Activated T-cell treated with anti-CD3 and anti-CD28 coated beads, Interleukin-2, amount 50 U/mL, for 1 hour (primary cell): Measurements from ENCODE around the gene ALDH1L2.
A peak's percentile ranks its signal among the peaks of the same experiment; 100 is the strongest.
"Not testable (repeated sequence)": the region's sequence is repeated elsewhere in the genome, so short reads cannot be mapped to it uniquely, and the experiment has no call there.

ENCODE experiments used
- DNase-seq: peaks from one replicate; pipeline ENCODE4 v3.0.0-alpha.2; 2020

Gene ALDH1L2

DNA sequence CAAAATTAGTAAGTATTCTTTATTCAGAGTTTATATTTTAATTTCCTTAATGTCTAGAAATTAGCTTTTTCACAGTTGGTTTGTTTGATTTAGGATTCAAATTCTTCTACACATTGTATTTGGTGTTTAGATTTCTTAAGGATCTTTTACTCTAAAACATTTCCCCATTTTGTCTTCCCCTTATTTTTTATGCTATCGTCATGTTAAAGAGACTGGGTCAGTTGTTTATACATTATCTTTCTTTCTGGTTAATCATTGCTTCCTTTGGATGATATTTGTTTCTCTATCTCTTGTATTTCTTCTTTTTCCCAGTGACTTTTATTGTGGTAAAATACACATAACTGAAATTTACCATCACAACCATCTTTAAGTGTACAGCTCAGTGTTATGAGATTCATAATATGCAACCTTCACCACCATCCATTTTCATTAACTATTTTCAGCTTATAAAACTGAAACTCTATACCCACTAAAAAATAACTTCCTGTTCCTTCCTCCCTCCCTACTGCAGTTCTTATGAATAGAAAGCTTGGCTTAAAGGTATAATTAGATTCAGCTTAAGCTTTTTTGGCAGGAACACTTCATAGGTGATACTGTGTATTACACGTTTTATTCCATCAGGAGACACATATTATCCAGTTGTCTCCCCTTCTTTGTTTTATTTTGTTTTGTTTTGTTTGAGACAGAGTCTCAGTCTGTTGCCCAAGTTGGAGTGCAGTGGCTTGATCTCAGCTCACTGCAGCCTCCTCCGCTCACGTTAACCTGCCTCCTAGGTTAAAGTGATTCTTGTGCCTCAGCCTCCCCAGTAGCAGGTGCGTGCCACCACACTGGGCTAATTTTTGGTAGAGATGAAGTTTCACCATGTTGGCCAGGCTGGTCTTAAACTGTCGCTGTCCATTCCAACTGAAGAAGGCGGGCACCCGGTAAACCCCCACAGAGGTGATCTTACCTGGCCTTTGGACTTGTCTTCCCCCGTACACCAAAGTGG, 53.1 kb downstream of the ALDH1L2 start:
- no peak for DNase-seq

DNA sequence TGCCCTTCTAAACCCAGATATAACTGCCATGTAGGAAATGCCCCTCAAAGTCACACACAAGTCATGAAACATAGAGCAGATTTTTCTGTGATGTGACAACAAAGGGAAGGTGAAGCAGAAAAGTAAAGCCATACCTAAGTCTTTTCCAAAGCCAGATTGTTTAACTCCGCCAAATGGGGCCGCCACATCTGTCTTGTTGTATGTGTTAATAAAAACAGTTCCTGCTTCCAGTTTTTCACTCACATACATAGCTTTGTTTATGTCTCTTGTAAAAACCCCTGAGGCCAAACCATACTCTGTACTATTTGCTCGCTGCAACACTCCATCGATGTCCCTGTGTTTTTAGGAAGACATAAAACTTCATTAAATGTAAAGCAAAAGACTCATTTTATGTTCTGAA, 57.8 kb downstream of the ALDH1L2 start:
- no peak for DNase-seq

DNA sequence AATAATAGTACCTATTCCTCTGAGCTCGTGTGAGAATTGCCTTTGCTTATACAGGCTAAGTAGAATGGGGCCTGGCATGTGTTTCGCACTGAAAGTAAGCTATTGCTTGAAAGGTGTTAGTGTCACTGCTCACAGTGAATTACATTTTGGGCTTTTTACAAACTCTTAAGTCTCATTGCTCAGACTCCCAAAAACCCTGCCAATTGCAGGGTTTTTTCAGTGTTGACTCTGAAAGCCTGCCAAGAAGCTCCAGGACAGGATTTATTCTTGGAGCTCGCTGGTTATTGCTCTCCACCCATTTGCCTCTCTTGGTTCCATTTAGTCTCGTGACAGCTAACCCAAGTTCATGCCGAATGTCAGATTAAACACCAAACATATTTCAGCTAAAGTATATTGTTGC, 58.4 kb downstream of the ALDH1L2 start:
- DNase-seq = no peak

DNA sequence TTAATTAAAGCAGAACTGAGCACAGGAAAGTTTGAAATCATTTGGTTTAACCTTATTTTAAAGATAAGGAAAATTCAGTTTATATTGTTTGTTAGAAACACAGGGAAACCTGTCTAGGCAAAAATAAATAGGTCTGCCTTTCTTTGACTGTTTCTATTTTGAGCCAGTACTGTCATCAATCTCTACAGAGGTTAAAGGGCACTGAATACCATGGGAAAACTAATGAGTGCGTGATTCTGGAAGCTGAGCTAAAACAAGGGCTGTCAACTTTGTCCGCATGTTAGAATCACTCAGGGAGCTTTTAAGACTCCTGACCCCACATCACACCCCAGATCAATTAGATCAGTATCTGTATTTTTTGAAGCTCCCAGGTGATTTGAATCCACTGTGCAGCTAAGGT, 59.3 kb downstream of the ALDH1L2 start:
- no peak for DNase-seq

DNA sequence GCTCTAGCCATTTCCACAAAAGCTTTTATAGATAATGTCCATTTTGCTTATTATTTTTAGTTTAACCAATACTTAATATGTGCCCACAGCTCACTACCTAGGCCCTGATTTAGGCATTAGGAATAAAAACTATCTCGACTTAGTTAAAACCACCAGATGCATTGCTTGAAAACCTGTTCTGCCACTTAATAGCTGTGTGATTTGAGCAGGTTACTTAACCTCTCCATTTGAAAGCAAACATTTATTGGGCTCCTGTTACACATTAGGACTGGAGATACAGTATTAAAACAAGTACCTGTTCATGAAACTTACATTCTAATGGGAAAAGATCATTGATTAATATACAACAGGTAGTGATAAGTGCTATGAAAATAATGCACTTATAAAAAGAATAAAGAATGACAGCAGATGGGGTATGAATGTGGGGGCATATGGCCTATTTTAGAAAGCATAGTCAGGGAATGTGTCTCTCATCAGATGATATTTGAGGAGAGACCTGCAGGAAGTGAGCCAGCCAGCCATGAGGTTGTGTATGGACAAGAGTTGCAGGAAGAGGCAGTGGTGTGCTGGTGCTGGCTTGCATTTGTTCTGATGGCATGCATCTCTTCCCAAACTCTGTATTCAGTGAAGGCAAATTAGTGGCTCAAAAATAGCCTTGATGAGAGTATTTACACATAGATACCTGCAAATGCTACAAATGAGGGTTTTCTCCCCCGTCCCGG, 63.9 kb downstream of the ALDH1L2 start:
- DNase-seq = no peak

DNA sequence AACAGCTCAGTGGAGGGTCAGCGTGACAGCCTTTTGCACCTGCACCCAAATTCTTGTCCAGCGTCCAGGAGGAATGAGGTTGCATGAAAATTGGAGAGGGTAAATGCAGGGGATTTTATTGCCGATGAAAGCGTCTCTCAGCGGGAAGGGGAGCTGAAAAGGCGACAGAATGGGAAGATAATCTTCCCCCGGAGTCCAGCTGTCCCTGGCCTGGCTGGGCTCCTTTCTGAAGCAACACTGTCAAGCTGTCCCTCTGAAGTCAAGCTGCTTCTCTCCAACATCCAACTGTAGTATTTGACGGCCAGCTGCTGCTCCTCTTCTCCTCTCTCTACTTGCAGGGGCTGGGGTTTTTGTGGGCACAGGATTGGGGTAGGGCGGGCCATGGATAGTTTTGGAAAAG, 65.5 kb downstream of the ALDH1L2 start:
- no peak for DNase-seq

DNA sequence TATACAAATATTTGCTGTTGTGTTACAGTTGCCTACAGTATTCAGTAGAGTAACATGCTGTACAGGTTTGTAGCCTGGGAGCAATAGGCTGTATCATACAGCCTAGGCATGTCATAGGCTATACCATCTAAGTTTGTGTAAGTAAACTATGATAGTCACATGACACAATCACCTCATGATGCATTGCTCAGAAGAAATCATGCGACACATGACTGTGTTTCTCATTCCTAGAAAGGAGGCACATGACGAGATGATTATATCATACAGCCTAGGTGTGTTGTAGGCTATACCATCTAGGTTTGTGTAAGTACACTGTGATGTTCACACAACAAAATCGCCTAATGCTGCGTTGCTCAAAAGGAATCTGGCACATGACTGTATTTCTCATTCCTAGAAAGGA, 66.2 kb downstream of the ALDH1L2 start:
- DNase-seq = no peak

DNA sequence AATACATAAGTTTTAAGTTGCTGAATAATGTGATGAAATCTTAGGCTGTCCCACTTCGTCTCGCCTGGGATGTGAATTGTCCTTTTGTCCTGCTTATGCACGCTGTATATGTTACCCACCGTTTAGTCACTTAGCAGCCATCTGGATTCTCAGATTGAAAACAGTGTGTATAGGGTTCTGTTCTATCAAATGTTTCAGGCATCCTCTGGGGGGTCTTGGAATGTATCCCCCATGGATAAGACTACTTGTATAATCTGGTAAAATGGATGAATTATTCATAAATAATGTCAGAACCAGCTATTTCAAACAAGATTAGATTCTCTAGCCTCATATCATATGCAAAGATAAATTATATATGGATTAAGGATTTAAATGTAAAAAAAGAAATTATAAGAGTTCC, 68.7 kb downstream of the ALDH1L2 start:
- DNase-seq = no peak

DNA sequence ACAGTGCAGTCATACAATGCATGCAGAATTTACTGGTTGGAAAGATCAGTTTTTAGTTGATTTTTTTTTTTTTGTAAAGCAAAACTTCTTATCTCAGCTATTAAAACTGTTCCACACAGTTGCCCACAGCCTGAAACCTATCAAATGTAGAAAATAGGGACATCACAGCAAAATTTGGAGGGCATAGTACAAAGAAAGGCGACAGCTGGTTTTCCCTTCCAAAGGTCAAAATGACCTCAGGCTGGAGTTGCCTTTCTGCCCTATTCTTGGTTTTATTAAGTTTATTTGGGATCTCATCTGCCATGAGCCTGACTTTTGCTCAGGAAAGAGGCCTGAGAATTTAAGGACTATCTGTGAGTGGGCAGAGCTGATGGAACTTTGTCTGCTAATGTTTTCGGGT, 69.7 kb downstream of the ALDH1L2 start:
- no peak for DNase-seq

DNA sequence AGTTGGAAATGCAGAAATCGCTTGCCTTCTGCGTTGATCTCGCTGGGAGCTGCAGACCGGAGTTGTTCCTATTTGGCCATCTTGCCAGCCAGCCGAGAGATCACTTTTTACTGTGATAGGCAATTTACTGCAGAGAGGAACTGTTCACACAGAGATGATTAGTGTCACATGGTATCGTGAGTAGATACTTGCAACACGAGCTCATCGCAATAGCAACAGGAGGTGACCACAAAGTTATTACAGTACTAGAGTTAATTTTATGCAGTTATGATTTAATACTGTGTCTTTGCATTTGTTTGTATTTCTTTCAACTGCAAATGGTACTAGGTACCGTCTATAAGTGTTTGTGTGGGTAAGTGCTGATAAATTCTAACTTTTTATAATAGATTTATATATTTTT, 70.4 kb downstream of the ALDH1L2 start:
- no peak for DNase-seq

DNA sequence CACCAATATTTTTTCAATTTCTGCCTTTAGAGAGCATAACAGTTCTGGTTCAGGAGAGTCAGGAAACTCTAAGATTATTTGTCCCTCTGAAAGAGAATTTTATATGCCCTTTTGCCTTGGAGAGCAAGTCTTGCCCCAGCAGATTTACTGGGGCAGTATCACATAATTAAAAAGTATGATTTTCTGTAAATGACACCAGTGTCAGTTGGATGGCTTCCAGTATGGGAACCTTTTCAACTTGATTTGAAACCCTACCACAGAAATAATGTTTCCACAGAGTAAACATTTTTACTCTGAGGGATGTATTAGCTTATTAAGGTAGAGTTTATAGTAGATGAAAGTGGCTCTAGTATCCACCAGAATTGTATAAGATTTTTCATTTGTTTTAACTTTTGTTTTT, 82.8 kb downstream of the ALDH1L2 start:
- DNase-seq = no peak

DNA sequence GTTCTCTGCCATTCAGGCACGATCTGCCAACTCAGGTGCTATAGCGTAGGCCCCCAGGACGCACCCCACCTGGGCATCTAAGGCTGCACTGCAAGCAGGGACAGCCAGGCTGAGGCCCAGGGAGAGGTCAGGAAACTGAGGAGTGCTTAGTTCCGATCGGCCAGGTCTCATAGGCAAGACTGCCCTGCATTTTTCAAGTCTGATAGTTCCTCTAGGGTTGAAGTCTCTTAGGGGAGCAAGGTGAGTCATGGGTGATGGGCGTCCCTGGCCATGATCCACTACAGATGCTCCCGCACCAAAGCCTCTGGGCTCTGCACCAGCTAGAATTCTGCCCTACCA, 84.9 kb downstream of the ALDH1L2 start:
- DNase-seq = no peak

DNA sequence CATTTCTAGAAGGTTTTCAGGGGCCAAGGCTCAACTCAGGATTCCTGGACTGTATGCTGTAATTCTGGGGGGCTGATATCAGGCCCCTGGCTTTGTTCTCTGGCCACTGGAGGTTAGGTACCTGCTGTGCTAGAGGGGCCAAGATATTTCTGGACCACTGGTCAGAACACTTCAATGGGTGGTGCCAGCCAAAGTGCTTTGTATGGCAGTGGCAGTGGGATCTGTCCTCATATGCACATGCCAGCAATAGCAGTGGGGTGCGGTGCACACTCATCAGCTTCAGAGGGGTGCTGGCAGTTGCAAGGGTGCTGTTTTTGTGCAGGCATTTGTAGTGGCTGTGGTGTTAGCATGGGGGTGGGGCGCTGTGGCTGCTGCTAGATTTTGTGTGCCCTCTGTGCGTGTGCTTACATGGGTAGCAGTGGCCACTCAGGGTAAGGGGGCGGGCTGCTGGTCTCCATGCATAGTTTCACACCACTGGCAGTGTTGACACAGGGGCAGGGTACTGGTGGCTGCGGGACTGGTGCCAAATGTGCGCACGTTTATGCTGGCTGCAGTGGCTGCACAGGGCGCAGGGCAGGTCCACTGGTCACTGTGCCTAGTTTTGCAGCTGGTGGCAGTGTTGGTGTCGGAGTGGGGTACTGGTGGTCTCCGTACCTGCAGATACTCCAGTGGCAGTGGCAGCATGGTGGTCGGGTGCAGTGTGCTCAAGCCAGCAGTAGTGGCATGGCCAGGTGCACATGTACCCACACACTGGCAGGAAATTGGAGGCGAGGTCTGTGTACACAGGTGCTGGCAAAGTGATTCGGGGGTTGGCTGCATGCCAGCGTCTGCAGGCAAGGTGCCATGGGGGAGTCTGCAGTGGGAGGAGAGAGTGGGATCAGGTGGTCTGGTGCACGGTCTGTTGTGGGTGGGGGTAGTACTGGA, 85.6 kb downstream of the ALDH1L2 start:
- no peak for DNase-seq

DNA sequence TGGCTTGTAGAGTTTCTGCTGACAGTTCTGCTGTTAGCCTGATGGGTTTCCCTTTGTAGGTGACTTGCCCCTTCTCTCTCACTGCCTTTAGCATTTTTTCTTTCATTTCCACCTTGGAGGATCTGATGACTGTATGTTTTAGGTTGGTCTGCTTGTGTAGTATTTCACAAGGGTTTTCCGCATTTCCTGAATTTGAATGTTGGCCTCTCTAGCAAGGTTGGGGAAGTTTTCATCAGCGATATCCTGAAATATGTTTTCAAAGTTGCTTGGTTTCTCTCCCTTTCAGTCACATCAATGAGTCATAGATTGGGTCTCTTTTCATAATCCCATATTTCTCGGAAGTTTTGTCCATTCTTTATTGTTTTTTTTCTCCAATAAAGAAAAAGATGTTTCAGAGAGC, 86.7 kb downstream of the ALDH1L2 start:
- no peak for DNase-seq

DNA sequence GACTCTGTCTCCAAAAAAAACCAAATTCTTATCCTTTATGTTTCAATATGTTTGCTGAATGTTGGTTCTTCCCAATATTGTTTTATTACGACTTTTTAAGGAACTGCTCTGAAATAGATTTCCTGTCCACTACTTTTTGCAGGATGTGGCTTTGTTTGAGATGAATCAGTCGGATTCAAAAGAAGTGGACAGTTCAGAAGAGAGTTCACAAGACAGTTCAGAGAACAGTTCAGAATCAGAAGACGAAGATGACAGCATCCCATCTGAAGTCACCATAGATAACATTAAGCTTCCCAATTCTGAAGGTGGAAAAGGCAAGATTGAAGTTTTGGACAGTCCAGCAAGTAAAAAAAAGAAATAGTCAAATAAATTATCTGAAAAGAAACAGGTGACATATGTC, 89.9 kb downstream of the ALDH1L2 start:
- DNase-seq = no peak

DNA sequence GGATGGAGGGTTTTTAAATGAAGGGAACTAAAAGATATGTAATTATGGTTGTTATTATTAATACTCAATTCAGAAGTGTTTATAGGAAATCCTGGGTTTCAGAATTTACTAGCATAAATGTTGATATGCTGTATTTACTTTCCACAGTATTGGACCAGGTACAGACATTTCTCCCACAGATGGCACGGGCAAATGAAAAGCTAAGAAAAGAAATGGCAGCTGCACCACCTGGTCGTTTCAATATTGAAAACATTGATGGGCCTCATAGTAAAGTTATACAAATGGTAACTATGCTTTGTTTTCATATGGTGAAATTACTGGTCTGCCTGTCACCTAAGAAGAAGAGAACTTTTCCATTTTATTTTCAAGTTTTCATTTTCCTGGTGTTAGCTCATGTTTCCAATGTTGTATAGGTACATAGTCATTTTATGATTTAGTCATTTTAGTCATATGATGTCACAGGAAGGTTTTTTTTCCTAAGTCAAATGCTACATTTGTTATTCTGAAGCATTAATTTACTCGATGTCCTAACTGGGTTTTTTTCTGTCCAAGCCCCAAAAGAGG, 92.6 kb downstream of the ALDH1L2 start:
- DNase-seq = no peak

DNA sequence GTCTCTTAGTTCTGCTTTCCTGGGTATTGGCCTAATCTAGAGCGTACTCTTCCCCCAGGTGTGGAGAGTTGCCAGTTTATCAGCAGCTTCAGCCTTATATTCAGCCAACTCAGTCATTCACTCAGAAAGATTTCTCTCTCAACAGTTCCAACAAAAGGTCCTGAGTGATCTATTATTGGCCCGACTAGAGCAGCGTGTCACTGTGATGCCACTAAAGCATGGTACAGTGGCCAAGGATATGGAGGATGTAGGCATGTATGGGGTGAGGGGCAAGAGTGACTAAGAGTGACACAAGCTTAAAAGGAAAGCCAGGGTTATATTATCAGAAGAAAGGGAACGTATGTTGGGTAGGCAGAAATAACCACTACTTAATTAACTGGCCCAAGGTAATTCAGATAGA, 93.3 kb downstream of the ALDH1L2 start:
- DNase-seq = no peak

DNA sequence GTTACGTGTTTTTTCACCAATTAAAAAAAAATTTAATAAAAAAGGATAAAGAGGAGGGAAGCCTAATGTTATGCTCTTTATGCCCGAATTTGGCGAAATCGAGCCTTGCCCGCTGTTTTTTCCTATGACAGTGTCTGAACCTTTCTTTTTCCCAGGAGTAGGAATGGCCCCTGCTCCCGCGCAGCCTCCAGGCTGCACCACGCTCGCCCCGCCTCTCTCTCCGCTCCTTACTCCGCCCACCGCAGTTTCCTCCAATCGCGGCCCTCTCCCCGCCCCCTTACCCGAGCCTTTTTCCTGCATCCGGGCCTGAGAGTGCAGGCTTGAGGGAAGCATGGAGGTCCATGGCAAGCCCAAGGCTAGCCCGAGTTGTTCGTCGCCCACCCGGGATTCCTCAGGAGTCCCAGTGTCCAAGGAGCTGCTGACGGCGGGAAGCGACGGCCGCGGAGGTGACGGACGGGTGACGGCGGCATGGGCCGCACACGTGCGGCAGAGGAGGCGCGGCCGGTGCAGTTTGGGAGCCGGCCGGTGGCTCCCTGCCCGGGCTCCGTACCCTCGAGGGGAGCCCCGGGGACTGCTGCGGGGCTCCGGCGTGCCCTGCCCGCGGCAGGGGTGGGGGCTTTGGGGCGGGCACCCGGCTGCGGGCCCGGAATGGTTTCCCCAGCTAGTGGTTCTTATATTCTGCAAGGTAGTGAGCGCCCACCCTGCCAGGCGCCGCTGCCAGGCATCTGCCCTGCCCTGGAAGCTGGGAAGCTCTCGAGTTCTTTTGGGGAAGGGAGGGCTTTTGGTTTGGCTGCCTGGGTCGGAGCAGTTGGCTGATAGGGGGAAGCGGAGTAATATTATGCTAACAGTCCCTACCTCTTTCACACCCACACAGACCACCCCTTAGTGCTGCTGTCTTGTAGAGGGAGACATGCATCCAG, 98.0 kb downstream of the ALDH1L2 start, which contains the start of gene NOPCHAP1:
TSS of gene NOPCHAP1 (plus strand) at position 295 of the 920 bp plus-strand sequence. CDS start at position 332, 37 bp downstream.
- DNase-seq = peak; percentile 86

DNA sequence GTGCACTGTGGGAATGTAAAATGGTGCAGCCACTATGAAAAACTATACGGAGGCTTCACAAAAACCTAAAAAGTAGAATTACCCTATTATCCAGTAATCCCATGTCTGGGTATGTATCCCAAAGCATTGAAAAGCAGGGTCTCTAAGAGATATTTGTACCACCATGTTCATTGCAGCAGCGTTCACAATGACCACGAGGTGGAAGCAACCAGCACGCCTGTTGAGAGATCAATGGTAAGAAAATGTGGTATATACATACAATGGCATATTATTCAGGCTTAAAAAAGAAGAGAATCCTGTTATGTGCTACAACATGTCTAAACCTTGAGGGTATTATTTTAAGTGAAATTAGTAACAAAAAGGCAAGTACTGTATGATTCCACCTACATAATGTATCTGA, 99.1 kb downstream of the ALDH1L2 start:
- DNase-seq = no peak

DNA sequence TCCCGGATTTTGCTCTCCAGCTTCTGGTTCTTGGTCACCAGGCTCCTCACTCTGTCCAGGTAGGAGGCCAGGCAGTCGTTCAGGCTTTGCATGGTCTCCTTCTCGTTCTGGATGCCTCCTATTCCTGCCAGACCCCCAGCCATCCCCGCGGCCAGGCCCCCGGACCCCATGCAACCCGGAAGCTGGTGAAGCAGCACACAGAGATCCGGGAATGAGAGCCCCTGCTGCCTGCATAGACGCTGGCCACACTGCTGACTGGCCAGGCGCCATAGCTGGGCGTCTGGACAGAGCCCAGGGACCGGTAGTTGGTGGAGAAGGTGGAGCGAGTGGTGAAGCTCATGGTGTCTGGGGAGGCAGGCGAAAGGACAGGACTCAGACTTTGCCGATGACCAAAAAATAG, 106.6 kb downstream of the ALDH1L2 start:
- DNase-seq = not testable (repeated sequence)

DNA sequence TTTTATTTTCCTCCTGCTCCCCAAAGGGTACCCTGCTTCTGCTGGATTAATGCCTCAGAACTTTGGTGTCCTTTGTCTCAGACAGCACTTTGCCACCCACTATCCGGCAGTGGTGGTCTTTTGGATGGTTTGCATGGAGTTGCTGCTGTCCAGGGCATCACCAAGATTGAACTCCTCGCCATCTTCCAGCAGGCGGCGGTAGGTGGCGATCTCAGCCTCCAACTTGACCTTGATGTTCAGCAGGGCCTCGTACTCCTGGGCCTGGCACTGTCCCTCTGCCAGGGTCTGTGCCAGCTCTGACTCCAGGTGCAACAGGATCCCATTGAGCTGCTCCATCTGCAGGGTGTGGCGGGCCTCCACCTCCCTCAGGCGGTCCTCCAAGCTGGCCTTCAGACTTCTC, 107.6 kb downstream of the ALDH1L2 start:
- no peak for DNase-seq
